H54 (cell line): ENCODE results near the gene BABAM2.
"Not testable (repeated sequence)": the region's sequence is repeated elsewhere in the genome, so short reads cannot be mapped to it uniquely, and the experiment has no call there.

Experiments used
- DNase-seq: peaks from one replicate; pipeline ENCODE4 v3.0.0; 2011; ENCODE audit warnings: low spot score, mixed read lengths; ENCODE audit not compliant: insufficient read length
- FAIRE-seq: peaks from 3 replicates; lab custom pipeline; 2011; peaks lifted over from hg19 to GRCh38; lab: Jason Lieb, UNC
- POLR2A ChIP-seq: IDR thresholded peaks from 2 replicates; pipeline ENCODE4 v1.6.1; 2011; ENCODE audit warnings: low read depth, mild to moderate bottlenecking, low read length

The BABAM2 gene

GRCh38 chr2:27973592-27973991 is 83.1 kb downstream of the BABAM2 start:
- DNase-seq = no peak
- peak; percentile 90 for FAIRE-seq
- no peak for TF ChIP-seq POLR2A

- FAIRE-seq = peak; percentile 80
- no peak for TF ChIP-seq POLR2A
- no peak for DNase-seq
Measured at GRCh38 chr2:27976308-27976707, 85.8 kb downstream of the BABAM2 start.

GRCh38 chr2:27977731-27978312 is 87.3 kb downstream of the BABAM2 start:
- TF ChIP-seq POLR2A = no peak
- peak; percentile 100 for FAIRE-seq
- DNase-seq = no peak

GRCh38 chr2:27978761-27979160 is 88.2 kb downstream of the BABAM2 start:
- not testable (repeated sequence) for DNase-seq
- FAIRE-seq = peak; percentile 27

GRCh38 chr2:27980242-27980641 is 89.7 kb downstream of the BABAM2 start:
- FAIRE-seq (peak; percentile 90), DNase-seq (no peak)
- no peak for TF ChIP-seq POLR2A

GRCh38 chr2:27984153-27984552 is 93.6 kb downstream of the BABAM2 start:
- DNase-seq = no peak
- TF ChIP-seq POLR2A = no peak
- FAIRE-seq = no peak

GRCh38 chr2:27988306-27988705 is 97.8 kb downstream of the BABAM2 start:
- no peak for TF ChIP-seq POLR2A
- no peak for FAIRE-seq
- DNase-seq = no peak

GRCh38 chr2:27988718-27989117 is 98.2 kb downstream of the BABAM2 start:
- no peak for FAIRE-seq
- no peak for TF ChIP-seq POLR2A
- no peak for DNase-seq

GRCh38 chr2:27989149-27989548 is 98.6 kb downstream of the BABAM2 start:
- DNase-seq (no peak), FAIRE-seq (no peak)
- TF ChIP-seq POLR2A = no peak

GRCh38 chr2:27990030-27990590 is 99.6 kb downstream of the BABAM2 start:
- DNase-seq (no peak), FAIRE-seq (peak; percentile 81)
- no peak for TF ChIP-seq POLR2A

GRCh38 chr2:27991146-27991545 is 100.6 kb downstream of the BABAM2 start:
- FAIRE-seq (peak; percentile 20), DNase-seq (no peak)
- TF ChIP-seq POLR2A = no peak

- no peak for TF ChIP-seq POLR2A
- peak; percentile 97 for FAIRE-seq
- DNase-seq = peak; percentile 11
Measured at GRCh38 chr2:27992787-27993401, 102.4 kb downstream of the BABAM2 start.

- no peak for DNase-seq
- no peak for FAIRE-seq
- no peak for TF ChIP-seq POLR2A
Measured at GRCh38 chr2:27993402-27993787, 102.9 kb downstream of the BABAM2 start.

GRCh38 chr2:27993950-27994728 is 103.6 kb downstream of the BABAM2 start:
- no peak for TF ChIP-seq POLR2A
- DNase-seq (no peak), FAIRE-seq (peak; percentile 82)
